OCI-LY3 (cell line): ENCODE data around the gene TUBGCP6.

Source experiments
- CTCF ChIP-seq: fragments of 200-600, 300-600 bp; sonication (generic); IDR thresholded peaks from 2 replicates; pipeline ENCODE4 v1.5.1; 2014; ENCODE audit warnings: antibody characterized with exemption, low read length, low read depth
- EZH2phosphoT487 ChIP-seq: fragments of 200-600 bp; shearing (Covaris generic); IDR thresholded peaks from 2 replicates; pipeline ENCODE4 v1.6.1; 2018; ENCODE audit warnings: antibody characterized with exemption, mixed run types, low read depth

GRCh38 chr22:50294319-50294656 lies 49.5 kb upstream of the TUBGCP6 start:
- TF ChIP-seq CTCF (no peak), EZH2phosphoT487 (no peak)
